GM19023 (cell line): ENCODE data around the gene ANKS4B.
"Not testable (repeated sequence)": the region's sequence is repeated elsewhere in the genome, so short reads cannot be mapped to it uniquely, and the experiment has no call there.

Experiments
- ATAC-seq: cut with Tn5 transposase; IDR thresholded peaks from one replicate; pipeline ENCODE4 v1.9.1; 2021; ENCODE audit warnings: mild to moderate bottlenecking, moderate library complexity; ENCODE audit not compliant: unreplicated experiment

Gene ANKS4B

GRCh38 chr16:21218153-21218552 lies 15.3 kb upstream of the ANKS4B start:
- no peak for ATAC-seq

- ATAC-seq: no peak
These were observed 13.9 kb upstream of the ANKS4B start for GRCh38 chr16:21219551-21219950.

DNA sequence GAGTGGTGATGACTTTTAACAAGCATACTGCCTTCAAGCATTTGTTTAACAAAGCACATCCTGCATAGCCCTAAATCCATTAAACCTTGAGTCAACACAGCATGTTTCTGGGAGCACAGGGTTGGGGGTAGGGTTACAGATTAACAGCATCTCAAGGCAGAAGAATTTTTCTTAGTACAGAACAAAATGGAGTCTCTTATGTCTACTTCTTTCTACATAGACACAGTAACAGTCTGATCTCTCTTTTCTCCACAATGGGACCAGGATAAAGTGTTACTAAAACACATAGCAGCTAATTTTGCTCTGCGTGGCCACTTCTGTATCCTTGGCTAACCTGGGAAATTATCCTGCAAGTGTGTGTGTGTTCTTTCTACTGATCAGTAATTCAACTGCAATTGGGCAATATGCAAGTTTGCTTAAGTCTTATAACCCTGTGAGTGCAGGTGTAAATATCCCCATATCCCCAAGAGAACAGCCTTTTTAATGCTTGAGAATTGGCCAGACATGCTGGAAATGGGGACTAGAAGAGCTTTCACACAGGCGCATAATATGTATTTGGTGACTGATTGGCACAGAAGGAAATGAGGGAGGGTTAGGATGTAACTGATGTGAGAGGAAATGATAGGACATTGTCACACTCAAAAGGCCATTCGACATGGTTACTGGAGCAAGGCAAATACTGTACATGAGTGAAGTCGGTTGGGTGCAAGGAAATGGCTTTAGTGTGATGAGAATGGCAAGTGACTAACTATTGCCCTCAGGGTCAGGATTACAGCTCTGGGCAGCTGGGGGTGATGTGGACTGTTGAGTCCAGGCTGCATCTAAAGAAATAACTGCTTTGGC lies 10.8 kb upstream of the ANKS4B start:
- ATAC-seq: no peak

DNA sequence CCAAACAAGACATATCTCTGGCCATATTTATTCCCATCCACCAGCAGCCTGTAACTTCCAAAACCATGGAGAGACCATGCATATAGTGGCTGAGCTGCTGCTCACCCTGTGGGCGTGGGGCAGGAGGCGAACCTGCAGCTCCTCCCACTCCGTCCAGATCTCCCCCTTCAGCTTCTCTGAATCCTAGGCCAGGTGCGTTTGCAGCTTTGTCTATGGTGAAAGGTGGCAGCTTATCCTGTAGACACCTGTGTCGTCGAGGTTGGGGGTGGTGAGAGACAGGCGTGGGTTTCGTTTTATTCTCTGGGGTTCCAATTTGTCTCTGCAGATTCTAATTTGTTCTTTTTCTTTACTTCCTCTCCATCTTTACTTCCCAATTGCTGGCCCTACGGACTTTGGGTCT lies 9.7 kb upstream of the ANKS4B start:
- ATAC-seq: no peak

DNA sequence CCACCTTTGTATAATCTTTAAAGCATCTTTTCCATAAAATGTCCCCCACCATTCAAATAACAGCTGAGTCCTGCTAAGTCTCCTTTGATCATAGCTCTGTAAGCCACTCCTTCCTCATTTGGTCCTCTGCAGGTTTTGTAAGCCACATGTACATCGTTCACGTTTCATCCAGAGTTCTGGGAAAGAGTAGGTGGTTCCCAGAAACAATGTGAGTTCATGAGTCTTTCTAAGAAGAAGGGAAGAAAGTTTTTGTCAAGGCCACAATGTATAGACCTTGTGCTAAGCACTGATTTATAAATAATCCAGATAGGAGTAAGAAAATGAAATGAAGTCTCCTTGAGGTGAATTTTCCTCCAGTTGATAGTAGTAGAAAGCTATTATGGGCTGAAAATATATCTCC lies 8.7 kb upstream of the ANKS4B start:
- ATAC-seq: no peak

GRCh38 chr16:21226749-21227148 lies 6.8 kb upstream of the ANKS4B start:
- ATAC-seq: no peak

DNA sequence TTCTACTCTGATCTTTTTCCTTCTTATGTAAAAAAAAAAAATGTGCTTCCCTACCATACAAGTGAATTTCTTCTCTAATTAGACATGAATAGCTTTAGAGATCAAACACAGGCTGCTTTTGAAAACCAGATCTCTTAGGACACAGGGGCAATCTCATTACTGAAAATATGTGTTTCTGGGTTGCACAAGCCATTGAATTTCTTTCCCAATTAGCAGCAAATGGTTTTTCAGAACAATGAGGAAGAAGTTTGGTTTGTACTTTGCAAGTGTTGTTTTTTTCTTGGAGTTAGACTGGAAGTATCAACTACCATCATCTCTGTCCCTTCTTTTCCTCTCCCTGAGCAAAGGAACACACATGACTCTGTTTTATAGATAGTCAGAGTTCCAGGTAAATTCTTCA lies 5.6 kb upstream of the ANKS4B start:
- no peak for ATAC-seq

- no peak for ATAC-seq
These were observed 5.1 kb upstream of the ANKS4B start for GRCh38 chr16:21228361-21228872.

- no peak for ATAC-seq
These were observed 416 bp upstream of the ANKS4B start for GRCh38 chr16:21233045-21233520.

GRCh38 chr16:21235199-21235585 lies 1.7 kb downstream of the ANKS4B start:
- no peak for ATAC-seq

- ATAC-seq: no peak
These were observed 3.3 kb downstream of the ANKS4B start for GRCh38 chr16:21236831-21237230.

GRCh38 chr16:21239646-21240045 lies 6.1 kb downstream of the ANKS4B start:
- ATAC-seq: no peak

- ATAC-seq: no peak
These were observed 9.3 kb downstream of the ANKS4B start for GRCh38 chr16:21242756-21243155.

DNA sequence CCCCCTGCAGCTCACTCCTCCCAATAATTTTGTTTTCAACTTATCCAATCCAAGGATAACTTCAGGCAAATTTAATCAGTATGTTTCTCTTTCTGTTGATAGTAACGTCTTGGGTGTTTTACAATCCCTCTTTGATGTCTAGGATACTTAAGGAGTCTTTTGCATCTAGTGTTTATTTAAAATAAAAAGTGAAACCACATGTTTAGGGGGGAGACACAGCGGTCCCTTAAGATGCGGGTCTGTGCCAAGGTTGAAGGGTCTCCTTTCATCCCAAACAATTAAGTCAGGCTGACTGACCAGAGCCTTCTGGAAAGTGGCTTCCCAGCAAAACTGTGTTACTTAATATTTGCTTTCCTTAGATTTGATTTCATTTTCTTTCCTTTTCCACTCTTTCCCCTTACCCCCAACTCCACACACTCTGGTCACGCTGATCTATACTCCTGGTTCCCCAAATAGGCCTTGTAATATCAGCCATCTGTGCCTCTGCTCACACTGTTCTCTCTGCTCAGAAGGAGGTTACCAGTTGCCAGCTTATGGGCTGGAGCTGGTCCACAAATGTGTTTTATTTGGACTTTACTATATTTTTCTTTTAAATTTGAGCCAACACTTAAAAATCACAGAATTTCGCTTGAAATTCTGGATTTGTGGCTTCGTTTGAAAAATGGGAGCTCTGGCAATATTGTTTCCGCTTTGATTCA lies 11.2 kb downstream of the ANKS4B start:
- ATAC-seq: no peak

DNA sequence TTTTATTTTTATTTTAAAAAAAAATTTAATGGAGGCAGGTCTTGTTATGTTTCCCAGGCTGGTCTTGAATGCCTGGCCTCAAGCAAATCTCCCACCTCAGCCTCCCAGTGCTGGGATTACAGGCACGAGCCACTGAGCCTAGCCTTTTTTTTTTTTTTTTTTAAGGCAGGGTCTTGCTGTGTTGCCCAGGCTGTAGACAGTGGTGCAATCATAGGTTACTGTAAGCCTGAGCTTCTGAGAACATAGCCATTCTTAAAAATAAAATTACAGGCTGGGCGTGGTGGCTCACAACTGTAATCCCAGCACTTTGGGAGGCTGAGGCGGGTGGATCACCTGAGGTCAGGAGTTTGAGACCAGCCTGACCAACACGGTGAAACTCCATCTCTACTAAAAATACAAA lies 14.7 kb downstream of the ANKS4B start:
- ATAC-seq: not testable (repeated sequence)

DNA sequence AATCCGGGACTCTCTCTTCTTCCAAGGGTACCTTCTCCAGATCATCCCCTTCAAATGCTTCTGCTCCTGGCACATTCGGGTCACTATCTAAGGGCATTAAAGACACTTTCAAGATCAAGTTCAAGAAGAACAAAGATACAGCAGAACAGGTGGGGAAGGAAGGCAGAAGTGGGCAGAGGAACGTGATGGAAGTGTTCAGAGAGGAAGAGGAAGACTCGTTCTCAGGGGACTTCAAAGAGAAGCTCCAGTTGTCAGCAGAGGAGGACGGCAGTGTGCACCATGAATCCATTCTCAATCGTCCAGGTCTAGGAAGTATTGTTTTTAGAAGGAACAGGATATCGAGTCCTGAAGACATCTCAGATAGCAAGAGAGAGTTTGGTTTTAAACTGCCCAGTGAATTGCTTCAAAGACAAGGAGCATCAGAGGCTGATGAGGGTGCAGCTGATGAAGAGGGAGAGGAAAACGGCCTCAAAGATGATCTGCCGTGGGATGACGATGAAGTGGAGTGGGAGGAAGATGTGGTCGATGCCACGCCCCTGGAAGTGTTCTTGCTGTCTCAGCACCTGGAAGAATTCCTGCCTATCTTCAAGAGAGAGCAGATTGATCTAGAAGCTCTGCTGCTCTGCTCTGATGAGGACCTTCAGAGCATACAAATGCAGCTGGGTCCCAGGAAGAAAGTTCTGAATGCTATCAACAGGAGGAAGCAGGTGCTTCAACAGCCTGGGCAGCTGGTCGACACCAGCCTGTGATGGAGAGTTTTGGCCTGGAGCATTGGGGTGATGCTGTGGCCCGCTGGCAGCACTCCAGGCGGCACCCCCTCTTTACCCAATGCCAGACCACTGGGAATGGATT lies 16.8 kb downstream of the ANKS4B start:
- ATAC-seq: no peak

- no peak for ATAC-seq
These were observed 20.0 kb downstream of the ANKS4B start for GRCh38 chr16:21253470-21253869.

DNA sequence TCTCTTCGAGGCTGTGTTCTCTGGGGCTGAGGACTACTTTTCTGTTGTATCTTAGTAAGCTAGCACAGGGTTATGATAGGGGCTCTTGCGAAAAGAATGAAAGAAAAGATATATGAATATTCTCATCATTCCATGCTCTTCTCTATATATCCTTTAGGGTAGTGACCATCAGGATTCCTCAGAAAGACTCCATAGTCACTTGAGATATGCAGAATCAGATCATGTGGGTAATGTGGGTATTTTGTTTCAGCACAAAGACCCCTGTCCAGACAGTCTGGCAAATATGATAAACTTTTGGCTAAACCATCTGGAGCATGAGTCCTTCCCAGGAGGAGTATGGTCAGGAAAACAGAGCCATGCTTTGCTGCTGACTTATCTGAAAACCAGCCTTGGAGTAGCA lies 23.1 kb downstream of the ANKS4B start:
- ATAC-seq: no peak

DNA sequence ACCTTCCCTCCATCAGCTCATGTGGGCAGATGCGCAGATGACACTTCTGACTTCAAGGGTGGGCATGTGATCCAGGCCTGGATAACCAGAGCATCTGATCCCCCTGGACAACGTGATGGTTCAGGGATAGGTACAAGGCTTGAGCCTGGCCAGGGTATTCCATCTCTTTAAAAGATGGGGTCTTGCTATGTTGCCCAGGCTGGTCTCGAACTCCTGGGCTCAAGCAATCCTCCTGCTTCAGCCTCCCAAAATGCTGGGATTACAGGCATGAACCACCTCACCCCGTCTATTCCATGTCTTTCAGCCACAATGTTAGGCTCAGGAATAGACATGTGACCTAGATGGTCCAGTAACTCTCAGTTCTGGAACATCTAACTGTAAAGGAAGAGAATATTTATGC lies 23.8 kb downstream of the ANKS4B start:
- ATAC-seq: no peak

DNA sequence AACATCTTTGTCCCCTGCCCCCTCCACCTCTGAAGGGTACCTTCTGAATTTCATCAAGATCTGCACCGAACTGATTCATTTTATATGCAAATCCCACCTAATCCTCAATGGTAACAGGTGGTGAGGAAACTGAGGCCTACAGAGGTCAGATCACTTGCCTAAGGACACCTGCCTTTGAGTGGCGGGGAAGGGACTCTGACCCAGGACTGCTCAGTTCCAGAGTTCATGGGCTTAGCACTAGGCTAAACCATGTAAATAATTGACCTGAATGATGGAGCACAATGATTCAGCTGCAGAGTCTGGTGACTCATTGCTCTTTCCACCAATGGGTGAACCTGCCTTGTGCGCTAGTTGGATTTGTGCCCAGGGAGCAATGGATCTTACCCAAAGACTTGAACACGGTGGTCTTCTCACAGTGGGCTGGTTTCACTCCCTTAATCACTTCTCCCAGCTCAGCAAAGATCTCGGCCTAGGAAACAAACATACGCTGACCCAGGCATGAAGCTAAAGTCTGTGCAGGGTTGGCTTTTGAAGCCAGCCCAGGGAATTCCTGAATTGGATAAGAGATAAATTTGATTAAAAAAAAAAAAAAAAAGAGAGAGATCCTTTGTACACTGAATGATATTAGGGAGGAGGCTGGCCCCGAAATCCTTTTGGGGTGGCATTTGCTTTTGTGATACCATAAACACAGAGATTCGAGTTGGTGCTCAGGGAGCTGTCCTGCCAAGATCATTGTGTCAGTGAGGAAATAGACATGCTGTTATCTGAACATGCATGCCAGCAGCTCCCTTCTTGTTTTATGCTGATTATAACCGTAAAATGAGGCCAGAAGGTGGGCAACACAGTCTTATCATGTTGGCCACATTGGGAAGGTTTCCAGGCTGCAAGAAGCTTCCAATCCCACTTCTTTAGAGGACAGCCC lies 27.6 kb downstream of the ANKS4B start:
- no peak for ATAC-seq
